ENCODE results near the gene FUT3. TPM values are rescaled to one million over a fixed set of nuclear protein-coding genes. Genes with fewer than 3 reads are reported as not detected.

Gene FUT3
- total RNA-seq, 1 experiment from 2014 or later, result 0.48 TPM

DNA sequence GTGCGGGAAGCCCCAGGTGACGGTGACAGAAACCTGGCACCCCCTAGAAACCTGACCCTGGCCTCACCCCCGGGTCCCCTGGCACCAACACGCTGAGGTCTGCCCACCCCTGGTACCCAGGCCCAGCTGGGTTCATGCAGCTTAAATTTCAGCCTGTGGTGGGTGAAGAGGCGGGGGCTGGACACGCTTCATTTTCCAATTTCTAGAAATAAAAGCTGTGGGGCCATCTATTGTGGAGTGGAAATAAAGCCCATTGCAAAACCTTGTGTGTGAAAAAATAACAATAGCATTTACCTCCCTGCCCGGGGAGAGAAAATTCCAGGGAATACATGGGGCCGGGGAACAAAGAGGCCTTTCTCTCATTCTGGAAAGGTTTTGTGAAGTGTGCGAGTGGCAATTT lies 26.6 kb upstream of the FUT3 start:
- DNase-seq (ENCODE audit: low spot score) (no peak), ATAC-seq (no peak)
- Mint-ChIP-seq H3K9me3 (no peaks in the 10 kb centered on the region), H3K27me3 (ENCODE audit: low read depth) (peaks cover 6% of the 10 kb centered on the region), H3K4me1 (peaks cover 11% of the 10 kb centered on the region), H3K36me3 (no peaks in the 10 kb centered on the region), H3K27ac (no peak overlapping the region), H3K4me3 (no peak overlapping the region)
- TF ChIP-seq SP1 (CRISPR knock-in tag; conservative IDR thresholded peaks at IDR 0.05) (no peak), AR (CRISPR knock-in tag; IDR thresholded peaks at IDR 0.05) (no peak), GTF2I (CRISPR knock-in tag; conservative IDR thresholded peaks at IDR 0.05) (no peak), NFE2L1 (CRISPR knock-in tag; IDR thresholded peaks at IDR 0.05) (no peak), ZBTB21 (CRISPR knock-in tag; IDR thresholded peaks at IDR 0.05; ENCODE audit: borderline replicate concordance) (no peak), NR3C1 (CRISPR knock-in tag; conservative IDR thresholded peaks at IDR 0.05; ENCODE audit: low read depth) (no peak), OVOL2 (CRISPR knock-in tag; IDR thresholded peaks at IDR 0.05; ENCODE audit: borderline replicate concordance) (no peak), EMX1 (CRISPR knock-in tag; IDR thresholded peaks at IDR 0.05) (no peak), CREM (CRISPR knock-in tag; IDR thresholded peaks at IDR 0.05) (no peak), AFF4 (CRISPR knock-in tag; IDR thresholded peaks at IDR 0.05; ENCODE audit: borderline replicate concordance) (no peak), MXD4 (CRISPR knock-in tag; IDR thresholded peaks at IDR 0.05; ENCODE audit: borderline replicate concordance) (no peak), ARID4B (CRISPR knock-in tag; IDR thresholded peaks at IDR 0.05; ENCODE audit: borderline replicate concordance) (no peak), ESRRA (CRISPR knock-in tag; IDR thresholded peaks at IDR 0.05; ENCODE audit: borderline replicate concordance) (no peak), ZNF232 (CRISPR knock-in tag; IDR thresholded peaks at IDR 0.05) (no peak), KAT7 (CRISPR knock-in tag; IDR thresholded peaks at IDR 0.05; ENCODE audit: borderline replicate concordance) (no peak), USF1 (CRISPR knock-in tag; IDR thresholded peaks at IDR 0.05) (no peak)
- TF ChIP-seq, protein P1, sequence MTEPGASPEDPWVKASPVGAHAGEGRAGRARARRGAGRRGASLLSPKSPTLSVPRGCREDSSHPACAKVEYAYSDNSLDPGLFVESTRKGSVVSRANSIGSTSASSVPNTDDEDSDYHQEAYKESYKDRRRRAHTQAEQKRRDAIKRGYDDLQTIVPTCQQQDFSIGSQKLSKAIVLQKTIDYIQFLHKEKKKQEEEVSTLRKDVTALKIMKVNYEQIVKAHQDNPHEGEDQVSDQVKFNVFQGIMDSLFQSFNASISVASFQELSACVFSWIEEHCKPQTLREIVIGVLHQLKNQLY (CRISPR knock-in tag; IDR thresholded peaks at IDR 0.05), result no peak
- ChIA-PET POLR2A (no interaction called here), CTCF (interaction anchor here (4.1 kb wide), 1 partner anchor 74 kb away, joined by 21 read pairs; no protein-coding TSS in a partner anchor)

Measured in WTC11 (cell line).